Choroid plexus epithelial cell (primary cell): Measurements from ENCODE around the gene ATG14.

Experiments
- DNase-seq: peaks from one replicate; pipeline ENCODE4 v3.0.0-alpha.2; 2010; ENCODE audit warnings: low read depth
- H3K4me3 ChIP-seq: 2 replicates; pipeline ENCODE4 v1.5.1; 2011; ENCODE audit warnings: low read depth, mild to moderate bottlenecking, control low read depth, low read length, moderate library complexity
- CTCF ChIP-seq: conservative IDR thresholded peaks from 2 replicates; pipeline ENCODE4 v1.5.1; 2011; ENCODE audit warnings: low read depth, mild to moderate bottlenecking, control low read depth, inconsistent platforms, low read length, moderate library complexity

Gene ATG14

DNA sequence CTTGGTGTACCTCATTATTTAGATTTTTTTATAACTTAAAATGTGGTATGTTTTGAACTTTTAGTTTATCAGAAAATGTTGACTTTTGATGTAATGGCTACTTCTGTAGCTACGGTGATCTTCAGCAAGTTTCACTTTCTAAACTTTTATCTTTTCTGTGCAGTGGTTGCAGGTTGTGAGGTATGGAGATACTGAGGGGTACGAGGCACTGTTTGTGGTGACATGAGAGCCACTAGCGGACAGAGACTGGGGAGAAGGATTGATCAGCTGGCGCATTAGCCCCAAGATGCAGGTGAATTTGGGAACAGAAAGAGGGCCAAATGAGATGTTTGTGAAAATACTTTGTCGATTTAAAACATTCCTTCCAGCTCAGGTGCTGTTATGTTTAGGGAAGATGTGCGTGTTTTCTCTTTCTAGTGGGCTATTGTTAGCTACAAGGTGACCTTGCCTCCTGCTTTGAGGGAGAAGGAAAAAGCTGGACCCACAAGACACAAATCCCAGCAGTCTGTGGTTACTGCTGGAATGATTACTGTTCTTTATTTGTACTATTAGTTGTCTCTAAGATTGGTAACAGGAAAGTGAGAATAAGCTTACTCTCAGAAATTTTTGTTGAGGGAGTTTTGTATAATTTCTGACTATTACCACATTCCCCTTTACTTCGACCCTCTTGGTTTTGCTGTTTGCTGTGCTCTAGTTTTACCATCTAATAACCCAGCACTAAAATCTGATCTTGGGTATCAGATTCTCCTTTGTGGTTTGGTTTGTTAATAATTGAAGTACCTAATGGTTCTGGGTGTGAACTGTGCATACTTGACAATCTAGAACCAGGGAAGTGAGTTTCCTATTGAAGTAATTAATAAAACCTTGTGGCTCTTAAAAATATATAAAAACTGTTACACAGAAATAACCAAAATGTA, 78.7 kb downstream of the ATG14 start:
- peak; percentile 47 for DNase-seq

DNA sequence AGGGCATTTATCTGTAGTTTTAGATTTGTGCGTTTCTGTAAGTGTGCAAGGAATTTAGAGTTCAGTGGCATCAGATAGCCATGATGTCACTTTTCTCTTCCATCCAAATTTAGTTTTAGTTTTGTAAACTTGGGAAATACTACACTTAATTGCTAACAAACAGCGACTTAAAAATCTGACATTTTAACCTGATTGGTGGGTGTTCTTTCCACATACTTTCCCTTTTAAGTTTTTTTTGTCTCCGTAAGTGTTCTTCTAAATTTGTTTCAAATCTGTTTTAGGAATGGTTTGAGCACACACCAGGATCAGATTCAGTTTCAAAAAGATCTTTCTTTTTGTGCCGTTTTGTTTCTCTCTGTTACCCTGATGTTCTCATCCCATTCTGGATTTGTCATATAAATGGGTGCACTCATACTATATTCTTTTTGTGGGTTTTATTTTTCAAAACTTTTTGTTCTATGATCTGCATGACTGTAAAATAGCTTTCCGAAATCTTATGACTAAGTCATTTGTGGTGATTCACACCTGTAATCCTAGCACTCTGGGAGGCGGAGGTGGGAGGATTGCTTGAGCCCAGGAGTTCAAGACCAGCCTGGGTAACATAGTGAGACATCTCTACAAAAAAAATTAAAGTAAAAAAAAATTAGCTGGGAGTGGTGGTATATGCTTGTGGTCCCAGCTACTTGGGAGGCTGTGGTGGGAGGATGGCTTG, 81.5 kb downstream of the ATG14 start:
- DNase-seq = no peak
- TF ChIP-seq CTCF = no peak
- H3K4me3 ChIP-seq = no peak overlapping the region

More for the DNA sequence above, 78.7 kb downstream of the ATG14 start:
- H3K4me3 ChIP-seq = no peak overlapping the region
- no peak for TF ChIP-seq CTCF

DNA sequence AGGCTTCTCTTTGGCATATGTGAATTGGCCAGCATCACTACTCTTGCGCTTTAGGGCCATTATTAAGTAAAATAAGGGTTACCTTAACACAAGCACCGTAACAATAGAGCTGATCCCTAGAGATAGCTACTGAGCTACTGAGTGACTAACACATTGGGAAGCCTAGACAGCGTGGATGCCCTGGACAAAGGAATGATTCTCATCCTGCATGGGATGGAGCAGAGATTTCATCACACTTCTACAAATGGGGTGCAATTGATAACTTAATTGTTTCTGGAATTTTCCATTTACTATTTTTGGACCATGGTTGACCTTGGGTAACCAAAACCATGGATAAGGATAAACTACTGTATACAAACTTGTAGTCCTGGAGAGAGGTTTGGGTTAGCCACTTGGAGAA, 83.3 kb downstream of the ATG14 start:
- TF ChIP-seq CTCF = no peak
- no peak for DNase-seq
- no peak overlapping the region for H3K4me3 ChIP-seq

DNA sequence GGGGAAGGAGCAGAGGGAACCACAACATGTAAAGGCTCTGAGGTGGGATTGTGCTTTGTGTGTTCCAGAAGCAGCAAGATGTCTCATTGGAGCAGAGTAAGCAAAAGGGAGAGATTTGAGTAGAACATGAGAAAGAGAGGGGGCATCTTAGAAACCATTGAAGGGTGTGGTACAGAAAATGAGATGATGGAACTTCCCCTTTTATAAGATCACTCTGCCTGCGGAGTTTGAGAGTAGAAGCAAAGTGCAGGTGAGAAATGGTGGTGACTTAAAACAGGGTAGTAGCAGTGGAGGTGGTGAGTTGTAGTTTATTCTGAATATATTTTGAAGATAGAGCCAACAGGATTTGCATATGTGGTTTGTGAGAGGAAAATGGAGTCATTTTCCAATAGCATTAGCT, 84.5 kb downstream of the ATG14 start:
- TF ChIP-seq CTCF = no peak
- no peak for DNase-seq

DNA sequence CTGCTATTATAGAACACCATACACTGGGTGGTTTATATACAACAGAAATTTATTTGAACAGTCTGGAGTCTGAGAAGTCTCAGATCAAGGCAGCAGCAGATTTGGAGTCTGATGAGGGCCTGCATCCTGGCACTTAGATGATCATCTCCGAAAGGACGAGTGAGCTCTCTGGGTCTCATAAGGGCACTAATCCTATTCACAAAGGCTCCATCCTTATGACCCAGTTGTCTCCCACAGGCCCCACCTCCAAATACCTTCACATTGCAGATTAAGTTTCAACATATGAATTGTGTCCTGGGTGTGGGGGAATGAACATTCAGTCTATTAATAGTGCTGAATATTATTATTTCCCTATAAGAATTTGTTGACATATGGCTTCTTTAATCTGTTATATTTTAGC, 86.8 kb downstream of the ATG14 start:
- DNase-seq = no peak
- TF ChIP-seq CTCF = no peak

More for the DNA sequence above, 84.5 kb downstream of the ATG14 start:
- H3K4me3 ChIP-seq = no peak overlapping the region

DNA sequence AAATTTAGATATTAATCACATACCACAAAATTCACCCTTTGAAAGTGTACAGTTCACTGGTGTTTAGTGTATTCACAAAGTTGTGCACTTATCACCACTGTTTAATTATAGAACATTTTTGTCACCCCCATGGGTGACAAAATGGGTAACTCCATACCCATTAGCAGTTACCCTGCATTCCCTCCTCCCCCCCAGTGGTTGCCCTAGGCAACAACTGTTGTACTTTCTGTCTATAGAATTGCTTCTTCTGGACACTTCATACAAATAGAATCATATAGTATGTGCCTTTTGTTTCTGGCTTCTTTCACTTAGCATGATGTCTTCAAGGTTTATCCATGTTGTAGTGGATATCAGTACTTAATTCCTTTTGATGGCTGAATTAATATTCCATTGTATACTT, 87.7 kb downstream of the ATG14 start:
- no peak for DNase-seq
- no peak for TF ChIP-seq CTCF

More for the DNA sequence above, 86.8 kb downstream of the ATG14 start:
- no peak overlapping the region for H3K4me3 ChIP-seq

More for the DNA sequence above, 87.7 kb downstream of the ATG14 start:
- no peak overlapping the region for H3K4me3 ChIP-seq
